ENCODE data around the gene C20orf202.

DNA sequence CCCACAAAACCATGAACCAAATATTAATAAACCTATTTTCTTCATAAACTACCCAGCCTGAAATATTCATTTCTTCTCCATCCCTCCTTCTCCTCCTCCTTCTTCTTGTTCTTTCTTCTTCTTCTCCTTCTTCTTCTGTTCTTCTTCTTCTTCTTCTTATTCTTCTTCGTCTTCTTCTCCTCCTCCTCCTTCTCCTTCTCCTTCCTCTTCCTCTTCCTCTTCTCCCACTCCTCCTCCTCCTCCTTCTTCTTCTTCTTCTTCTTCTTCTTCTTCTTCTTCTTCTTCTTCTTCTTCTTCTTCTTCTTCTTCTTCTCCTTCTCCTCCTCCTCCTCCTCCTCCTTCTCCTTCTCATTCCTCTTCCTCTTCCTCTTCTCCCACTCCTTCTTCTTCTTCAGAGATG is 13.4 kb upstream of the C20orf202 start:
- TF ChIP-seq, protein P1, sequence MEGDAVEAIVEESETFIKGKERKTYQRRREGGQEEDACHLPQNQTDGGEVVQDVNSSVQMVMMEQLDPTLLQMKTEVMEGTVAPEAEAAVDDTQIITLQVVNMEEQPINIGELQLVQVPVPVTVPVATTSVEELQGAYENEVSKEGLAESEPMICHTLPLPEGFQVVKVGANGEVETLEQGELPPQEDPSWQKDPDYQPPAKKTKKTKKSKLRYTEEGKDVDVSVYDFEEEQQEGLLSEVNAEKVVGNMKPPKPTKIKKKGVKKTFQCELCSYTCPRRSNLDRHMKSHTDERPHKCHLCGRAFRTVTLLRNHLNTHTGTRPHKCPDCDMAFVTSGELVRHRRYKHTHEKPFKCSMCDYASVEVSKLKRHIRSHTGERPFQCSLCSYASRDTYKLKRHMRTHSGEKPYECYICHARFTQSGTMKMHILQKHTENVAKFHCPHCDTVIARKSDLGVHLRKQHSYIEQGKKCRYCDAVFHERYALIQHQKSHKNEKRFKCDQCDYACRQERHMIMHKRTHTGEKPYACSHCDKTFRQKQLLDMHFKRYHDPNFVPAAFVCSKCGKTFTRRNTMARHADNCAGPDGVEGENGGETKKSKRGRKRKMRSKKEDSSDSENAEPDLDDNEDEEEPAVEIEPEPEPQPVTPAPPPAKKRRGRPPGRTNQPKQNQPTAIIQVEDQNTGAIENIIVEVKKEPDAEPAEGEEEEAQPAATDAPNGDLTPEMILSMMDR (IDR thresholded peaks at IDR 0.05): no peak
- TF ChIP-seq CHD2 (IDR thresholded peaks at IDR 0.05; ENCODE audit: low read length, partially characterized antibody) (no peak), EP300 (IDR thresholded peaks at IDR 0.05) (no peak), MYC (IDR thresholded peaks at IDR 0.05; ENCODE audit: borderline replicate concordance, low read length) (no peak)

Data from A549 (cell line).